ENCODE measurements around the gene PTGER2. TPM values are rescaled to one million over a fixed set of nuclear protein-coding genes. Genes with fewer than 3 reads are reported as not detected.

The PTGER2 gene
- polyA plus RNA-seq, 1 of the 3 experiments (the other 2 are of a cell fraction): 0.67 TPM

GRCh38 chr14:52351233-52352060 is 37.3 kb downstream of the PTGER2 start:
- Histone ChIP-seq H4K20me1 (ENCODE audit: insufficient read depth) (no peaks in the 10 kb centered on the region), H3K9ac (no peak overlapping the region), H3K36me3 (replicated peaks in 1 of 2; ENCODE audit: control insufficient read depth in 1 of 2, insufficient read depth in 2 of 2, low read length in 1 of 2) (no peaks in the 10 kb centered on the region), H3K27ac (ENCODE audit: low read depth in 2 of 2, low read length in 1 of 2) (peak overlapping the region; percentile 42 to 55), H3F3A (replicated peaks; ENCODE audit: insufficient read depth) (peaks cover 9% of the 10 kb centered on the region), H3K27me3 (ENCODE audit: insufficient read depth) (no peaks in the 10 kb centered on the region), H3K9me2 (no peaks in the 10 kb centered on the region), H2AFZ (ENCODE audit: low read depth) (peak overlapping the region; percentile 45; the same call in 1 of the 2 replicates), H3K4me1 (ENCODE audit: control insufficient read depth in 1 of 2, insufficient read depth in 2 of 2, low read depth in 1 of 2, low read length in 1 of 2) (peaks cover 11 to 30% of the 10 kb centered on the region in 2 experiments), H3K4me3 (ENCODE audit: low read depth in 2 of 2, low read length in 1 of 2) (no peak overlapping the region), H3K79me2 (ENCODE audit: insufficient read depth) (no peaks in the 10 kb centered on the region), H3K9me3 (no peaks in the 10 kb centered on the region), H3K4me2 (peak overlapping the region; percentile 13; the same call in 1 of the 2 replicates)
- ChIA-PET POLR2A (no interaction called here), CTCF (interaction anchor here (0.7 to 1.3 kb wide), 2 partner anchors 51 to 173 kb away, joined by 3 to 4 read pairs; no protein-coding TSS in a partner anchor)
- no peak for DNase-seq
- WGBS (ENCODE audit: low lambda C conversion rate): 53% methylated on average over 7 of the region's 7 CpGs
- TF ChIP-seq JUND (IDR thresholded peaks at IDR 0.05) (no peak), RFX5 (IDR thresholded peaks at IDR 0.05; ENCODE audit: low read length) (no peak), CTCF (IDR thresholded peaks at IDR 0.05) (no peak), TCF12 (IDR thresholded peaks at IDR 0.05) (no peak), USF2 (IDR thresholded peaks at IDR 0.05; ENCODE audit: borderline replicate concordance, low read depth, low read length) (no peak), IRF3 (IDR thresholded peaks at IDR 0.05; ENCODE audit: low read depth, low read length) (no peak), RCOR1 (IDR thresholded peaks at IDR 0.05; ENCODE audit: low read length) (no peak), SMC3 (IDR thresholded peaks at IDR 0.05; ENCODE audit: low read depth, low read length) (no peak)

GRCh38 chr14:52352061-52352491 is 38.0 kb downstream of the PTGER2 start:
- Histone ChIP-seq H3K4me1 (ENCODE audit: control insufficient read depth in 1 of 2, insufficient read depth in 2 of 2, low read depth in 1 of 2, low read length in 1 of 2) (peaks cover 11 to 30% of the 10 kb centered on the region in 2 experiments), H3K4me2 (0 out of 2 replicates have a peak overlapping the region, but pooled peaks have one; percentile 13), H4K20me1 (ENCODE audit: insufficient read depth) (no peaks in the 10 kb centered on the region), H2AFZ (ENCODE audit: low read depth) (no peak overlapping the region), H3K79me2 (ENCODE audit: insufficient read depth) (no peaks in the 10 kb centered on the region), H3K9me2 (no peaks in the 10 kb centered on the region), H3K9ac (no peak overlapping the region), H3K4me3 (ENCODE audit: low read depth in 2 of 2, low read length in 1 of 2) (no peak overlapping the region), H3K27me3 (ENCODE audit: insufficient read depth) (no peaks in the 10 kb centered on the region), H3K9me3 (no peaks in the 10 kb centered on the region), H3K36me3 (replicated peaks in 1 of 2; ENCODE audit: control insufficient read depth in 1 of 2, insufficient read depth in 2 of 2, low read length in 1 of 2) (no peaks in the 10 kb centered on the region), H3F3A (replicated peaks; ENCODE audit: insufficient read depth) (peaks cover 9% of the 10 kb centered on the region), H3K27ac (ENCODE audit: low read depth in 2 of 2, low read length in 1 of 2) (peak overlapping the region; percentile 42 to 43; a peak in 2 of 4 replicates)
- ChIA-PET CTCF (interaction anchor here (0.7 kb wide), 1 partner anchor 174 kb away, joined by 3 read pairs; no protein-coding TSS in a partner anchor), POLR2A (no interaction called here)
- WGBS (ENCODE audit: low lambda C conversion rate): 54% methylated on average over 3 of the region's 3 CpGs
- DNase-seq: no peak
- TF ChIP-seq PBX3 (IDR thresholded peaks at IDR 0.05) (0 out of 2 replicates have a peak, but pooled peaks have one; percentile 5), CHD2 (IDR thresholded peaks at IDR 0.05; ENCODE audit: low read length, partially characterized antibody) (no peak)

All from SK-N-SH (cell line).